B cell (primary cell): ENCODE data around the gene NTM. TPM values are rescaled to one million over a fixed set of nuclear protein-coding genes. Genes with fewer than 3 reads are reported as not detected.

Source experiments
- ATAC-seq: fragments of 200-7000 bp; cut with Tn5 transposase; one replicate; pipeline ENCODE4 v1.10.0; 2021; ENCODE audit warnings: low read depth, mild to moderate bottlenecking, moderate number of reproducible peaks, moderate library complexity
- CTCF ChIA-PET: fragments of 350-600 bp; sonication (Branson Sonifier 250); formaldehyde crosslinking; loops from one replicate; lab custom pipeline; 2021; ENCODE audit warnings: antibody characterized with exemption, inconsistent platforms; lab: Charles Lee
- POLR2A ChIA-PET: fragments of 350-600 bp; sonication (Branson Sonifier 250); formaldehyde crosslinking; loops from one replicate; lab custom pipeline; 2021; ENCODE audit warnings: antibody characterized with exemption; lab: Charles Lee
- DNase-seq: peaks from one replicate; pipeline ENCODE4 v3.0.0; 2013
- H2AFZ ChIP-seq: 2 replicates; pipeline ENCODE4 v1.6.1; 2012; ENCODE audit warnings: mild to moderate bottlenecking, low read depth, low read length; ENCODE audit not compliant: insufficient read depth, poor library complexity, severe bottlenecking
- H3K27ac ChIP-seq, 2 donors: 1 replicate in 1 of 2; 2 replicates in 1 of 2; pipeline ENCODE4 v1.5.1; 2012 to 2013; ENCODE audit warnings: low read length in 2 of 2, mild to moderate bottlenecking in 2 of 2, moderate library complexity in 1 of 2
- H3K27me3 ChIP-seq, 4 experiments: fragments of 200-600 bp in 1 of 4; sonication (generic) in 1 of 4; replicated peaks in 1 of 4; 1 replicate in 2 of 4; 2 replicates in 2 of 4; pipeline versions ENCODE4 v1.6.1 to v1.7.0; 2013 to 2016; ENCODE audit warnings: low read length in 3 of 4, mild to moderate bottlenecking in 2 of 4, mixed read lengths in 1 of 4, moderate library complexity in 1 of 4; ENCODE audit not compliant: insufficient read depth in 4 of 4, control insufficient read depth in 3 of 4; ENCODE audit errors: control extremely low read depth in 1 of 4
- H3K36me3 ChIP-seq, 2 experiments: replicated peaks in 1 of 2; 1 replicate in 1 of 2; 2 replicates in 1 of 2; pipeline versions ENCODE4 v1.6.1 to v1.7.1; 2013; ENCODE audit warnings: low read length in 1 of 2; ENCODE audit not compliant: insufficient read depth in 2 of 2, control insufficient read depth in 1 of 2; ENCODE audit errors: control extremely low read depth in 1 of 2, extremely low read depth in 1 of 2
- H3K4me1 ChIP-seq, 2 donors: fragments of 200-600 bp in 1 of 2; sonication (generic) in 1 of 2; 1 replicate in 1 of 2; 2 replicates in 1 of 2; pipeline versions ENCODE4 v1.5.1 to v1.6.1; 2013 to 2017; ENCODE audit warnings: low read length in 2 of 2; ENCODE audit not compliant: control insufficient read depth in 2 of 2, insufficient read depth in 2 of 2
- H3K4me2 ChIP-seq: replicated peaks from 2 replicates; pipeline ENCODE3; 2012; ENCODE audit warnings: mild to moderate bottlenecking, low read depth, low read length; ENCODE audit not compliant: poor library complexity, severe bottlenecking
- H3K4me3 ChIP-seq, 5 experiments: fragments of 200-600 bp in 1 of 5; sonication (generic) in 1 of 5; 1 replicate in 3 of 5; 2 replicates in 2 of 5; pipeline versions ENCODE4 v1.5.1 to v1.7.0; 2011 to 2016; ENCODE audit warnings: low read length in 4 of 5, mild to moderate bottlenecking in 4 of 5, low read depth in 2 of 5, control low read depth in 1 of 5, moderate library complexity in 1 of 5; ENCODE audit not compliant: insufficient read depth in 1 of 5; ENCODE audit errors: control extremely low read depth in 1 of 5, extremely low read depth in 1 of 5
- H3K79me2 ChIP-seq: fragments of 200-600 bp; sonication (generic); one replicate; pipeline ENCODE4 v1.6.0; 2016; ENCODE audit warnings: low read length; ENCODE audit not compliant: control insufficient read depth, insufficient read depth
- H3K9ac ChIP-seq: fragments of 200-600 bp; sonication (generic); 2 replicates; pipeline ENCODE4 v1.6.1; 2017; ENCODE audit warnings: mild to moderate bottlenecking, low read length, moderate library complexity
- H3K9me3 ChIP-seq, 3 donors: one replicate each; pipeline versions ENCODE4 v1.6.1 to v1.7.1; 2013; ENCODE audit warnings: low read length in 2 of 3; ENCODE audit not compliant: control insufficient read depth in 2 of 3, insufficient read depth in 1 of 3; ENCODE audit errors: control extremely low read depth in 1 of 3
- H4K20me1 ChIP-seq: 2 replicates; pipeline ENCODE4 v1.6.0; 2012; ENCODE audit warnings: mild to moderate bottlenecking, low read length; ENCODE audit not compliant: insufficient read depth, control insufficient read depth, poor library complexity, severe bottlenecking
- H3K27ac Mint-ChIP-seq: one replicate; pipeline ENCODE4 v1.8.0; 2021; ENCODE audit warnings: mixed read lengths
- H3K27me3 Mint-ChIP-seq: one replicate; pipeline ENCODE4 v1.8.0; 2021; ENCODE audit warnings: mixed read lengths
- H3K4me1 Mint-ChIP-seq: one replicate; pipeline ENCODE4 v1.8.0; 2021; ENCODE audit warnings: mixed read lengths
- H3K4me3 Mint-ChIP-seq: one replicate; pipeline ENCODE4 v1.8.0; 2021; ENCODE audit warnings: mixed read lengths
- H3K9me3 Mint-ChIP-seq: one replicate; pipeline ENCODE4 v1.8.0; 2022; ENCODE audit warnings: mixed read lengths; ENCODE audit not compliant: insufficient read depth
- EZH2 ChIP-seq: IDR thresholded peaks from 2 replicates; pipeline ENCODE4 v1.6.1; 2012; ENCODE audit warnings: borderline replicate concordance, low read depth, mild to moderate bottlenecking, moderate library complexity, low read length; ENCODE audit not compliant: insufficient read depth, poor library complexity, severe bottlenecking
- WGBS: methylation state at CpG from one replicate; pipeline ENCODE4 v1.1.5; 2013; ENCODE audit warnings: missing lambda C conversion rate; ENCODE audit not compliant: insufficient coverage; 5-methylcytosine and 5-hydroxymethylcytosine counted together
- intact Hi-C: fragments of 100-400 bp; cut with micrococcal nuclease; formaldehyde crosslinking; loops from one replicate; pipeline ENCODE4 v1.10.0; 2022
- polyA plus RNA-seq: library from polyadenylated mRNA; depleted of rRNA; stranded (reverse); fragments of >200 nt; gene quantifications from 2 replicates; pipeline ENCODE4 v1.2.3, GENCODE V29; 2012
- total RNA-seq, 2 donors: library from RNA; stranded (reverse); fragments of 120-200 nt in 1 of 2; gene quantifications; 1 replicate in 1 of 2; 2 replicates in 1 of 2; pipeline versions ENCODE4 v1.2.3 to v1.2.4, GENCODE V29; 2013 to 2022
- TF ChIP-seq, protein P1 (sequence below): fragments of 200-600 bp; IDR thresholded peaks from one replicate; pipeline ENCODE4 v1.8.0; 2022; ENCODE audit warnings: antibody characterized with exemption, mild to moderate bottlenecking

The NTM gene
- total and polyA plus RNA-seq, 2 donors (not counting 1 experiment from before 2014, with no cell fraction given) = not detected

DNA sequence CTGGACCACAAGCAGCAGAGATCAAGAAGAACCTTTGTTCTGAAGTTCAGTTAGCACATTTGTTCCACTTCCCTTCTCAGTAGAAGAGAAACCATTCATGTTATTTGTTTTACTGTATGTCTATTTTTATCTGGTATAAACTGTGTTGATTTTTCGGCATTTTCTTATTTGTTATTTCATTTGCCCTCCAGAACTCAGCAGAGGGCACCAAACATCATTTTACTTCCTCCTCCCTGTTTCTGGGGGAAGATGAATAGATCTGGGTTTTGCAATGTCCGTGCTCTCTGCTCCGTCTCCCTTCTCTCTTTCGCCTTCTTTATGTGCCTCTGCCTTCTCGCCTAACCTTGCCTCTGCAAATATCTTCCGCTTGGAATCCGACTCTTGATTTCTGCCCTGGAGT lies 366.9 kb downstream of the NTM start:
- no peak for ATAC-seq
- DNase-seq = no peak
- H3K4me3 Mint-ChIP-seq = no peak overlapping the region
- Histone ChIP-seq H3K4me1 (no peaks in the 10 kb centered on the region), H3K9me3 (peaks cover 0 to 3% (median 0%) of the 10 kb centered on the region in 3 donors), H3K9ac (no peak overlapping the region), H3K4me3 (no peak overlapping the region), H3K27me3 (no peaks in the 10 kb centered on the region), H4K20me1 (no peaks in the 10 kb centered on the region), H2AFZ (no peak overlapping the region), H3K36me3 (no peaks in the 10 kb centered on the region), H3K79me2 (no peaks in the 10 kb centered on the region), H3K4me2 (no peak overlapping the region), H3K27ac (no peak overlapping the region)
- no peaks in the 10 kb centered on the region for H3K4me1 Mint-ChIP-seq
- ChIA-PET CTCF (interaction anchor here (1.2 kb wide), 1 partner anchor 10 kb away, joined by 3 read pairs; no protein-coding TSS in a partner anchor), POLR2A (no interaction called here)
- WGBS = no CpG with 5 or more reads among the region's 7 CpGs
- H3K27me3 Mint-ChIP-seq = peaks cover 3% of the 10 kb centered on the region
- TF ChIP-seq, protein P1, sequence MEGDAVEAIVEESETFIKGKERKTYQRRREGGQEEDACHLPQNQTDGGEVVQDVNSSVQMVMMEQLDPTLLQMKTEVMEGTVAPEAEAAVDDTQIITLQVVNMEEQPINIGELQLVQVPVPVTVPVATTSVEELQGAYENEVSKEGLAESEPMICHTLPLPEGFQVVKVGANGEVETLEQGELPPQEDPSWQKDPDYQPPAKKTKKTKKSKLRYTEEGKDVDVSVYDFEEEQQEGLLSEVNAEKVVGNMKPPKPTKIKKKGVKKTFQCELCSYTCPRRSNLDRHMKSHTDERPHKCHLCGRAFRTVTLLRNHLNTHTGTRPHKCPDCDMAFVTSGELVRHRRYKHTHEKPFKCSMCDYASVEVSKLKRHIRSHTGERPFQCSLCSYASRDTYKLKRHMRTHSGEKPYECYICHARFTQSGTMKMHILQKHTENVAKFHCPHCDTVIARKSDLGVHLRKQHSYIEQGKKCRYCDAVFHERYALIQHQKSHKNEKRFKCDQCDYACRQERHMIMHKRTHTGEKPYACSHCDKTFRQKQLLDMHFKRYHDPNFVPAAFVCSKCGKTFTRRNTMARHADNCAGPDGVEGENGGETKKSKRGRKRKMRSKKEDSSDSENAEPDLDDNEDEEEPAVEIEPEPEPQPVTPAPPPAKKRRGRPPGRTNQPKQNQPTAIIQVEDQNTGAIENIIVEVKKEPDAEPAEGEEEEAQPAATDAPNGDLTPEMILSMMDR = no peak
- no peak for TF ChIP-seq EZH2
- intact Hi-C loops = no loop called here
- peaks cover 2% of the 10 kb centered on the region for H3K9me3 Mint-ChIP-seq
- no peak overlapping the region for H3K27ac Mint-ChIP-seq

DNA sequence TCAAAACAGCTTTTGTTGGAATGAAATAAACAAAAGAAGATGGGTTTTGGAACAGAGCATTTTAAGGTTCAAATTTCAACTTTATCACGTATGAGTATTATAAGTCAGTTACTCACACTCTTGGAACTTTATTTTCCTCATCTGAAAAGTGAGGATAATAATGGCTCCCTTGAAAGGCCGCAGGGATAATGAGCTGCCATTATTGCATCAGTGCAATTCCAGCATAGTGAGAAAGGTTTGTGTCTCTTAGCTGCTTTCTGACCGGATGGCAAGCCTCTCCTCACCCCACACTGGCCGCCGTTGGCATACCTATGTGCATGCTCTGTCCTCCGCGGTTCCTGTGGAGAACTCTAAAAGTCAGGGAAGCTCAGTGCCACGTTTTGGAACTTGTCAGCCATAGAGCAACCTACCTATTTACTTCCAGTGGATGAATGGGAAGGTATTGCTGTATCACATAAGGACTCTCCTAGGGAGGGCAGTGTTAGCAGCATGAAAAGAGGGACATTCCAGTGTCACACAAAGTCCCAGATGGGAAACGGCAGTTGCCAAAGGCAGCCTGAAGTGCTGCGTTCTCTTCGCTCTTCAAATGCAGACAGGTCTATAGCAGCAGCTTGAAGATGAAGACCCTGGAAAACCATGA lies 368.9 kb downstream of the NTM start:
- ATAC-seq = no peak
- Mint-ChIP-seq H3K4me3 (no peak overlapping the region), H3K27me3 (peaks cover 3% of the 10 kb centered on the region), H3K27ac (no peak overlapping the region), H3K9me3 (peaks cover 2% of the 10 kb centered on the region), H3K4me1 (no peaks in the 10 kb centered on the region)
- TF ChIP-seq, protein P1 = no peak
- TF ChIP-seq EZH2 = no peak
- no peak for DNase-seq
- H3K9me3 ChIP-seq = peaks cover 0 to 1% (median 0%) of the 10 kb centered on the region in 3 donors
- POLR2A ChIA-PET = no interaction called here
- no peak overlapping the region for H2AFZ ChIP-seq
- no peaks in the 10 kb centered on the region for H4K20me1 ChIP-seq
- H3K4me2 ChIP-seq = no peak overlapping the region
- no peak overlapping the region for H3K4me3 ChIP-seq
- no peaks in the 10 kb centered on the region for H3K79me2 ChIP-seq
- H3K9ac ChIP-seq = no peak overlapping the region
- CTCF ChIA-PET = no interaction called here
- intact Hi-C loops = no loop called here
- H3K36me3 ChIP-seq = no peaks in the 10 kb centered on the region
- WGBS = 94% methylated on average over 9 of the region's 11 CpGs
- H3K27me3 ChIP-seq = no peaks in the 10 kb centered on the region
- no peaks in the 10 kb centered on the region for H3K4me1 ChIP-seq
- H3K27ac ChIP-seq = no peak overlapping the region
